HepG2 (cell line): Measurements from ENCODE around the gene MRRF. TPM values are rescaled to one million over a fixed set of nuclear protein-coding genes. Genes with fewer than 3 reads are reported as not detected.

ENCODE experiments used
- ARID2 ChIP-seq: sonication (generic); formaldehyde crosslinking; IDR thresholded peaks from 2 replicates; pipeline ENCODE4 v1.8.1; 2022; ENCODE audit warnings: mild to moderate bottlenecking, missing genetic modification reagents, borderline replicate concordance
- CHCHD3 ChIP-seq: sonication (generic); formaldehyde crosslinking; IDR thresholded peaks from 2 replicates; pipeline ENCODE4 v1.8.0; 2022; ENCODE audit warnings: mild to moderate bottlenecking, missing genetic modification reagents, moderate library complexity
- ELF4 ChIP-seq: sonication (generic); formaldehyde crosslinking; IDR thresholded peaks from 2 replicates; pipeline ENCODE4 v1.5.0; 2020; ENCODE audit warnings: missing genetic modification reagents, mild to moderate bottlenecking, moderate library complexity, borderline replicate concordance
- EZH2 ChIP-seq: conservative IDR thresholded peaks from 2 replicates; pipeline ENCODE4 v1.6.1; 2012; ENCODE audit warnings: mild to moderate bottlenecking, low read depth, low read length, moderate library complexity
- NR2F1 ChIP-seq, 2 experiments: fragments of 450-650 bp in 1 of 2; formaldehyde crosslinking in 1 of 2; IDR thresholded peaks; 2 replicates each; pipeline versions ENCODE4 v1.5.0 to v1.6.1; 2016 to 2020; ENCODE audit warnings: mild to moderate bottlenecking in 1 of 2, missing compliant biosample characterization in 1 of 2, missing genetic modification reagents in 1 of 2, moderate library complexity in 1 of 2
- PRDM10 ChIP-seq: sonication (generic); formaldehyde crosslinking; IDR thresholded peaks from 2 replicates; pipeline ENCODE4 v1.4.0; 2020; ENCODE audit warnings: low read depth, missing genetic modification reagents
- SCMH1 ChIP-seq: sonication (generic); formaldehyde crosslinking; IDR thresholded peaks from 2 replicates; pipeline ENCODE4 v1.9.0; 2021; ENCODE audit warnings: missing genetic modification reagents, mild to moderate bottlenecking, borderline replicate concordance
- TSC22D2 ChIP-seq: sonication (generic); formaldehyde crosslinking; IDR thresholded peaks from 2 replicates; pipeline ENCODE4 v1.5.1; 2020; ENCODE audit warnings: missing genetic modification reagents, mild to moderate bottlenecking, borderline replicate concordance
- ZNF646 ChIP-seq: sonication (generic); formaldehyde crosslinking; IDR thresholded peaks from 2 replicates; pipeline ENCODE4 v1.9.0; 2021; ENCODE audit warnings: mild to moderate bottlenecking, missing genetic modification reagents
- ZNF720 ChIP-seq: sonication (generic); formaldehyde crosslinking; IDR thresholded peaks from 2 replicates; pipeline ENCODE4 v1.4.0; 2020; ENCODE audit warnings: missing genetic modification reagents
- polyA plus RNA-seq, 8 experiments: library from polyadenylated mRNA; depleted of rRNA in 3 of 8; stranded (reverse) in 7 of 8; unstranded in 1 of 8; fragments of >200 nt; fragmentation: Illumina TruSeq in 4 of 8; extraction: Trizol in 4 of 8; gene quantifications; 2 replicates each; pipeline versions ENCODE4 v1.2.1 to v1.2.3, GENCODE V29; 2011 to 2016; ENCODE audit warnings: low read depth in 4 of 8, missing spikeins in 1 of 8, mixed read lengths in 1 of 8; ENCODE audit not compliant: insufficient read depth in 1 of 8
- total RNA-seq, 5 experiments: library from RNA; depleted of rRNA; stranded (reverse); fragments of >200 nt; fragmentation: Illumina TruSeq; extraction: Trizol; gene quantifications; 2 replicates each; pipeline ENCODE4 v1.2.3, GENCODE V29; 2016; ENCODE audit warnings: low read depth in 1 of 5

The MRRF gene
- total and polyA plus RNA-seq, 2 of the 13 experiments (the other 11 are each of a cell fraction or from before 2014, with no cell fraction given): 37.3 to 44.3 TPM

GRCh38 chr9:122228191-122228567 lies 36.5 kb upstream of the MRRF start (continued):
- TF ChIP-seq PRDM10 (CRISPR knock-in tag): no peak
- TF ChIP-seq ELF4 (CRISPR knock-in tag): no peak
- no peak for TF ChIP-seq ZNF720 (CRISPR knock-in tag)
- TF ChIP-seq ZNF646 (CRISPR knock-in tag): no peak
- TF ChIP-seq TSC22D2 (CRISPR knock-in tag): no peak
- TF ChIP-seq NR2F1 (CRISPR knock-in tag; IDR thresholded peaks at IDR 0.05): no peak
- no peak for TF ChIP-seq SCMH1 (CRISPR knock-in tag)
- TF ChIP-seq ARID2 (CRISPR knock-in tag): no peak
- 0 out of 2 replicates have a peak, but pooled peaks have one; percentile 46 for TF ChIP-seq EZH2
- TF ChIP-seq CHCHD3 (CRISPR knock-in tag): no peak
- TF ChIP-seq, all 625 proteins: peak for 4
